Esophagus muscularis mucosa (tissue), 4 donors: ENCODE measurements around the gene CTU2. TPM values are rescaled to one million over a fixed set of nuclear protein-coding genes. Genes with fewer than 3 reads are reported as not detected.

Source experiments
- DNase-seq: peaks from one replicate; pipeline ENCODE4 v3.0.0-alpha.2; 2017; ENCODE audit errors: extremely low spot score
- H3K27ac ChIP-seq, 4 donors: fragments of 200-600 bp; sonication (generic); replicated peaks in 1 of 4; 1 replicate in 3 of 4; 2 replicates in 1 of 4; pipeline ENCODE4 v1.5.1; 2016 to 2019; ENCODE audit warnings: mild to moderate bottlenecking in 1 of 4
- H3K27me3 ChIP-seq, 4 donors: fragments of 200-600 bp; sonication (generic); one replicate each; pipeline versions ENCODE4 v1.5.1 to v1.6.0; 2016 to 2019
- H3K36me3 ChIP-seq, 4 donors: fragments of 200-600 bp; sonication (generic); one replicate each; pipeline ENCODE4 v1.5.1; 2016 to 2019
- H3K4me1 ChIP-seq, 4 donors: fragments of 200-600 bp; sonication (generic); one replicate each; pipeline ENCODE4 v1.5.1; 2016 to 2019
- H3K4me3 ChIP-seq, 4 donors: fragments of 200-600 bp; sonication (generic); 1 replicate in 2 of 4; 2 replicates in 2 of 4; pipeline ENCODE4 v1.5.1; 2016 to 2019; ENCODE audit warnings: mild to moderate bottlenecking in 4 of 4, moderate library complexity in 1 of 4
- H3K9me3 ChIP-seq, 4 donors: fragments of 200-600 bp; sonication (generic); 1 replicate in 3 of 4; 2 replicates in 1 of 4; pipeline ENCODE4 v1.5.1; 2016 to 2019
- CTCF ChIP-seq, 3 experiments: fragments of 200-600 bp in 2 of 3; fragments of 450-650 bp in 1 of 3; sonication (generic) in 2 of 3; IDR thresholded peaks; one replicate each; pipeline ENCODE4 v1.5.1; 2017 to 2019; ENCODE audit warnings: antibody characterized with exemption in 3 of 3, mild to moderate bottlenecking in 2 of 3, moderate library complexity in 1 of 3
- EP300 ChIP-seq: sonication (generic); formaldehyde crosslinking; IDR thresholded peaks from one replicate; pipeline ENCODE4 v1.6.1; 2017; ENCODE audit warnings: antibody characterized with exemption
- POLR2A ChIP-seq: fragments of 450-650 bp; IDR thresholded peaks from one replicate; pipeline ENCODE4 v1.6.1; 2017; ENCODE audit warnings: antibody characterized with exemption, moderate library complexity, mild to moderate bottlenecking, low read depth
- POLR2AphosphoS5 ChIP-seq, 2 donors: sonication (generic); formaldehyde crosslinking; IDR thresholded peaks; one replicate each; pipeline ENCODE4 v1.6.1; 2017; ENCODE audit warnings: antibody characterized with exemption in 2 of 2
- WGBS: methylation state at CpG from one replicate; pipeline ENCODE4 v1.1.5; 2018; 5-methylcytosine and 5-hydroxymethylcytosine counted together
- intact Hi-C: fragments of 100-400 bp; cut with DNase I; formaldehyde crosslinking; loops from one replicate; pipeline ENCODE4 v1.15.1; 2023
- total RNA-seq, 4 donors: library from RNA; depleted of rRNA; stranded (reverse); fragments of >200 nt; gene quantifications; one replicate each; pipeline versions ENCODE4 v1.1.0 to v1.2.1, GENCODE V29; 2016

CTU2 gene
- total RNA-seq, 4 donors from 2014 or later = 8.9 to 14.7 (median 10.3) TPM

GRCh38 chr16:88737298-88738150, 31.2 kb downstream of the CTU2 start:
- H3K27me3 ChIP-seq = no peaks in the 10 kb centered on the region
- no peaks in the 10 kb centered on the region for H3K9me3 ChIP-seq
- no peak for DNase-seq
- peaks cover 42 to 97% (median 88%) of the 10 kb centered on the region in 4 donors for H3K36me3 ChIP-seq
- H3K27ac ChIP-seq = peak overlapping the region in 2 of 4 donors; percentile 23 to 52
- TF ChIP-seq POLR2AphosphoS5 (IDR thresholded peaks at IDR 0.05) = peak in 1 of 2 donors; percentile 75
- peak in 2 of 3 experiments; percentile 98 to 99 for TF ChIP-seq CTCF (IDR thresholded peaks at IDR 0.05)
- TF ChIP-seq POLR2A = no peak
- TF ChIP-seq EP300 = no peak
- WGBS = 24% methylated on average over 13 of the region's 54 CpGs
- no peak overlapping the region for H3K4me3 ChIP-seq
- peaks cover 5 to 18% (median 11%) of the 10 kb centered on the region in 4 donors for H3K4me1 ChIP-seq
- intact Hi-C loops = no loop called here

GRCh38 chr16:88738151-88739084, 32.1 kb downstream of the CTU2 start:
- no peak overlapping the region for H3K4me3 ChIP-seq
- TF ChIP-seq CTCF (IDR thresholded peaks at IDR 0.05) (no peak), POLR2A (no peak), POLR2AphosphoS5 (IDR thresholded peaks at IDR 0.05) (no peak), EP300 (no peak)
- intact Hi-C loops = no loop called here
- peak overlapping the region in 1 of 4 donors; percentile 52 for H3K27ac ChIP-seq
- no peaks in the 10 kb centered on the region for H3K9me3 ChIP-seq
- H3K36me3 ChIP-seq = peaks cover 40 to 97% (median 85%) of the 10 kb centered on the region in 4 donors
- WGBS = 85% methylated on average over 22 of the region's 41 CpGs
- peaks cover 5 to 20% (median 13%) of the 10 kb centered on the region in 4 donors for H3K4me1 ChIP-seq
- DNase-seq = no peak
- no peaks in the 10 kb centered on the region for H3K27me3 ChIP-seq

- H3K4me1 ChIP-seq = peaks cover 14 to 29% (median 23%) of the 10 kb centered on the region in 4 donors
- no peaks in the 10 kb centered on the region for H3K9me3 ChIP-seq
- intact Hi-C loops = no loop called here
- H3K4me3 ChIP-seq = no peak overlapping the region
- peak overlapping the region in 1 of 4 donors; percentile 7 for H3K27ac ChIP-seq
- 86% methylated on average over 6 of the region's 22 CpGs for WGBS
- H3K27me3 ChIP-seq = no peaks in the 10 kb centered on the region
- TF ChIP-seq POLR2A (no peak), EP300 (no peak), CTCF (IDR thresholded peaks at IDR 0.05) (no peak), POLR2AphosphoS5 (IDR thresholded peaks at IDR 0.05) (no peak)
- no peak for DNase-seq
- H3K36me3 ChIP-seq = peaks cover 30 to 87% (median 76%) of the 10 kb centered on the region in 4 donors
Measured at GRCh38 chr16:88739139-88739976, 33.1 kb downstream of the CTU2 start.
